Brain microvascular endothelial cell (primary cell): ENCODE measurements around the gene PRKN.
A peak's percentile ranks its signal among the peaks of the same experiment; 100 is the strongest.

ENCODE experiments used
- DNase-seq: peaks from one replicate; pipeline ENCODE4 v3.0.0-alpha.2; 2020
- H3K27ac ChIP-seq: fragments of 250-450 bp; sonication (Bioruptor Pico); 2 replicates; pipeline ENCODE4 v1.5.1; 2020; ENCODE audit warnings: mild to moderate bottlenecking, moderate library complexity
- H3K27me3 ChIP-seq: fragments of 250-450 bp; sonication (Bioruptor Pico); replicated peaks from 2 replicates; pipeline ENCODE4 v1.5.1; 2020; ENCODE audit warnings: mild to moderate bottlenecking
- H3K36me3 ChIP-seq: fragments of 250-450 bp; sonication (Bioruptor Pico); replicated peaks from 2 replicates; pipeline ENCODE4 v1.5.1; 2020; ENCODE audit warnings: mild to moderate bottlenecking
- H3K4me3 ChIP-seq: 2 replicates; pipeline ENCODE4 v1.5.1; 2011; ENCODE audit warnings: low read depth, mild to moderate bottlenecking, control low read depth, low read length, moderate library complexity
- CTCF ChIP-seq: IDR thresholded peaks from 2 replicates; pipeline ENCODE4 v1.5.1; 2011; ENCODE audit warnings: low read depth, mild to moderate bottlenecking, moderate library complexity, low read length, control low read depth, inconsistent platforms; ENCODE audit errors: missing control alignments
- in situ Hi-C: cut with HindIII; loops from 2 replicates; pipeline ENCODE4 v1.10.0; 2017; ENCODE audit warnings: low sequenced_read_pairs, low pct_ligation_motif_present

The PRKN gene

GRCh38 chr6:161837449-161837735 lies 890.2 kb downstream of the PRKN start:
- Histone ChIP-seq H3K27ac (no peak overlapping the region), H3K4me3 (no peak overlapping the region), H3K36me3 (no peaks in the 10 kb centered on the region), H3K27me3 (no peaks in the 10 kb centered on the region)
- in situ Hi-C loops = no loop called here
- no peak for TF ChIP-seq CTCF
- no peak for DNase-seq

GRCh38 chr6:161836643-161837448 lies 890.7 kb downstream of the PRKN start:
- TF ChIP-seq CTCF = peak; percentile 71
- no peaks in the 10 kb centered on the region for H3K36me3 ChIP-seq
- H3K27me3 ChIP-seq = no peaks in the 10 kb centered on the region
- DNase-seq = no peak
- H3K4me3 ChIP-seq = no peak overlapping the region
- in situ Hi-C loops = no loop called here
- no peak overlapping the region for H3K27ac ChIP-seq

- in situ Hi-C loops = no loop called here
- Histone ChIP-seq H3K27me3 (no peaks in the 10 kb centered on the region), H3K4me3 (no peak overlapping the region), H3K36me3 (no peaks in the 10 kb centered on the region), H3K27ac (no peak overlapping the region)
- peak; percentile 54 for TF ChIP-seq CTCF
- DNase-seq = peak; percentile 10
Observed at GRCh38 chr6:161835500-161836215, 891.9 kb downstream of the PRKN start.

GRCh38 chr6:161834426-161834825 lies 893.1 kb downstream of the PRKN start:
- Histone ChIP-seq H3K36me3 (no peaks in the 10 kb centered on the region), H3K4me3 (no peak overlapping the region), H3K27me3 (no peaks in the 10 kb centered on the region), H3K27ac (no peak overlapping the region)
- no peak for TF ChIP-seq CTCF
- in situ Hi-C loops = no loop called here
- DNase-seq = no peak

- no peak overlapping the region for H3K27ac ChIP-seq
- no peak for TF ChIP-seq CTCF
- no peak overlapping the region for H3K4me3 ChIP-seq
- in situ Hi-C loops = no loop called here
- no peaks in the 10 kb centered on the region for H3K27me3 ChIP-seq
- H3K36me3 ChIP-seq = no peaks in the 10 kb centered on the region
- no peak for DNase-seq
Observed at GRCh38 chr6:161833099-161833860, 894.3 kb downstream of the PRKN start.
